MCF 10A (cell line): ENCODE measurements around the gene GTF2IRD1. TPM values are rescaled to one million over a fixed set of nuclear protein-coding genes. Genes with fewer than 3 reads are reported as not detected.
"Not testable (repeated sequence)": the region's sequence is repeated elsewhere in the genome, so short reads cannot be mapped to it uniquely, and the experiment has no call there.

Experiments
- BruUV-seq: library from RNA; stranded (reverse); fragments of 400-500 nt; replicated peaks from 2 replicates; lab custom pipeline; 2021; lab: Mats Ljungman, UMichigan
- CTCF ChIA-PET: fragments of 300-600 bp; sonication (Branson Sonifier 250); formaldehyde crosslinking; extraction: SDS; loops from one replicate; lab custom pipeline; 2021; ENCODE audit warnings: antibody characterized with exemption, inconsistent platforms; lab: Yijun Ruan, JAX
- POLR2A ChIA-PET: fragments of 300-600, 350-650 bp; sonication (Branson Sonifier 250); formaldehyde crosslinking; extraction: SDS; loops from one replicate; lab custom pipeline; 2020; ENCODE audit warnings: antibody characterized with exemption, inconsistent platforms; lab: Yijun Ruan, JAX
- DNase-seq: peaks from one replicate; pipeline ENCODE4 v3.0.0-alpha.2; 2018; ENCODE audit not compliant: unreplicated experiment
- H3K27ac Mint-ChIP-seq: one replicate; pipeline ENCODE4 v1.8.0; 2022; ENCODE audit warnings: mild to moderate bottlenecking, low read depth, mixed read lengths; ENCODE audit not compliant: unreplicated experiment
- H3K27me3 Mint-ChIP-seq: one replicate; pipeline ENCODE4 v1.8.0; 2022; ENCODE audit warnings: mixed read lengths; ENCODE audit not compliant: insufficient read depth, unreplicated experiment
- H3K36me3 Mint-ChIP-seq: one replicate; pipeline ENCODE4 v1.8.0; 2022; ENCODE audit warnings: mild to moderate bottlenecking, moderate library complexity, mixed read lengths; ENCODE audit not compliant: insufficient read depth, unreplicated experiment
- H3K4me1 Mint-ChIP-seq: one replicate; pipeline ENCODE4 v1.8.0; 2022; ENCODE audit warnings: mixed read lengths; ENCODE audit not compliant: insufficient read depth, unreplicated experiment
- H3K4me3 Mint-ChIP-seq: one replicate; pipeline ENCODE4 v1.8.0; 2022; ENCODE audit warnings: mild to moderate bottlenecking, moderate library complexity, mixed read lengths; ENCODE audit not compliant: unreplicated experiment
- H3K9me3 Mint-ChIP-seq: one replicate; pipeline ENCODE4 v1.8.0; 2022; ENCODE audit warnings: mixed read lengths; ENCODE audit not compliant: unreplicated experiment
- CTCF ChIP-seq: fragments of 200-600 bp; IDR thresholded peaks from one replicate; pipeline ENCODE4 v1.8.0; 2022; ENCODE audit warnings: antibody characterized with exemption, mild to moderate bottlenecking; ENCODE audit not compliant: unreplicated experiment
- intact Hi-C: fragments of 100-400 bp; cut with micrococcal nuclease; formaldehyde crosslinking; loops from 2 replicates; pipeline ENCODE4 v1.14.1; 2022
- total RNA-seq: library from RNA; stranded (reverse); gene quantifications from 2 replicates; pipeline ENCODE4 v1.2.3, GENCODE V29; 2022

Gene GTF2IRD1
- total RNA-seq, 1 experiment from 2014 or later = 77.6 TPM

GRCh38 chr7:74418538-74418937 lies 35.2 kb upstream of the GTF2IRD1 start:
- Mint-ChIP-seq H3K27me3 (no peaks in the 10 kb centered on the region), H3K4me3 (no peak overlapping the region), H3K36me3 (no peaks in the 10 kb centered on the region), H3K9me3 (no peaks in the 10 kb centered on the region), H3K27ac (no peak overlapping the region), H3K4me1 (peaks cover 6% of the 10 kb centered on the region)
- intact Hi-C loops = no loop called here
- CTCF ChIA-PET = interaction anchor here (0.5 to 2.9 kb wide), 28 partner anchors 9 to 610 kb away, joined by 3 to 32 read pairs (median 5); no protein-coding TSS in a partner anchor
- no peak for TF ChIP-seq CTCF
- no TSS peak for BruUV-seq
- POLR2A ChIA-PET = interaction anchor here (0.6 kb wide), 1 partner anchor 33 kb away, joined by 6 read pairs; no protein-coding TSS in a partner anchor
- DNase-seq = no peak

GRCh38 chr7:74419232-74419631 lies 34.5 kb upstream of the GTF2IRD1 start:
- CTCF ChIA-PET = interaction anchor here (0.6 to 1.4 kb wide), 6 partner anchors 14 to 903 kb away, joined by 3 to 7 read pairs (median 4); no protein-coding TSS in a partner anchor
- POLR2A ChIA-PET = interaction anchor here (0.6 to 0.7 kb wide), 2 partner anchors 34 to 125 kb away, joined by 3 to 6 read pairs; no protein-coding TSS in a partner anchor
- BruUV-seq, H3K27ac Mint-ChIP-seq, intact Hi-C loops, H3K27me3 Mint-ChIP-seq, H3K4me1 Mint-ChIP-seq, H3K9me3 Mint-ChIP-seq, H3K36me3 Mint-ChIP-seq, DNase-seq, H3K4me3 Mint-ChIP-seq: not testable (repeated sequence)

GRCh38 chr7:74420006-74420405 lies 33.7 kb upstream of the GTF2IRD1 start:
- Mint-ChIP-seq H3K36me3 (no peaks in the 10 kb centered on the region), H3K9me3 (no peaks in the 10 kb centered on the region), H3K4me3 (no peak overlapping the region), H3K27me3 (no peaks in the 10 kb centered on the region), H3K27ac (no peak overlapping the region), H3K4me1 (peaks cover 6% of the 10 kb centered on the region)
- intact Hi-C loops = no loop called here
- CTCF ChIA-PET = interaction anchor here (0.7 to 1.9 kb wide), 6 partner anchors 9 to 302 kb away, joined by 3 to 11 read pairs (median 4); no protein-coding TSS in a partner anchor
- no peak for DNase-seq
- BruUV-seq = no TSS peak
- no peak for TF ChIP-seq CTCF
- POLR2A ChIA-PET = no interaction called here

- H3K27me3 Mint-ChIP-seq = no peaks in the 10 kb centered on the region
- TF ChIP-seq CTCF = no peak
- CTCF ChIA-PET = interaction anchor here (0.9 kb wide), 2 partner anchors 23 to 121 kb away, joined by 3 to 4 read pairs; no protein-coding TSS in a partner anchor
- H3K4me3 Mint-ChIP-seq = no peak overlapping the region
- intact Hi-C loops = no loop called here
- no peaks in the 10 kb centered on the region for H3K9me3 Mint-ChIP-seq
- no peak for DNase-seq
- H3K4me1 Mint-ChIP-seq = no peaks in the 10 kb centered on the region
- no peak overlapping the region for H3K27ac Mint-ChIP-seq
- POLR2A ChIA-PET = interaction anchor here (0.6 to 1.1 kb wide), 2 partner anchors 57 to 234 kb away, joined by 3 to 4 read pairs; no protein-coding TSS in a partner anchor
- no TSS peak for BruUV-seq
- no peaks in the 10 kb centered on the region for H3K36me3 Mint-ChIP-seq
Observed at GRCh38 chr7:74424291-74424880, 29.3 kb upstream of the GTF2IRD1 start.
